WTC11 (cell line): ENCODE measurements around the gene SLC19A3. TPM values are rescaled to one million over a fixed set of nuclear protein-coding genes. Genes with fewer than 3 reads are reported as not detected.
"Not testable (repeated sequence)": the region's sequence is repeated elsewhere in the genome, so short reads cannot be mapped to it uniquely, and the experiment has no call there.

ENCODE experiments used
- ATAC-seq: fragments of 200-7000 bp; cut with Tn5 transposase; 2 replicates; pipeline ENCODE4 v1.10.0; 2021; ENCODE audit warnings: mild to moderate bottlenecking, moderate library complexity
- CTCF ChIA-PET: fragments of 300-600 bp; sonication (Branson Sonifier 250); formaldehyde crosslinking; loops from one replicate; lab custom pipeline; 2021; ENCODE audit warnings: antibody characterized with exemption; lab: Charles Lee
- POLR2A ChIA-PET: fragments of 350-600 bp; sonication (Branson Sonifier 250); formaldehyde crosslinking; loops from one replicate; lab custom pipeline; 2021; ENCODE audit warnings: antibody characterized with exemption; lab: Charles Lee
- DNase-seq: peaks from one replicate; pipeline ENCODE4 v3.0.0; 2021; ENCODE audit warnings: low spot score
- H3K27ac Mint-ChIP-seq: 2 replicates; pipeline ENCODE4 v1.8.0; 2021; ENCODE audit warnings: mixed read lengths
- H3K27me3 Mint-ChIP-seq: 2 replicates; pipeline ENCODE4 v1.8.0; 2021; ENCODE audit warnings: low read depth, mild to moderate bottlenecking, moderate library complexity, mixed read lengths
- H3K36me3 Mint-ChIP-seq: 2 replicates; pipeline ENCODE4 v1.8.0; 2021; ENCODE audit warnings: mixed read lengths
- H3K4me1 Mint-ChIP-seq: 2 replicates; pipeline ENCODE4 v1.8.0; 2022; ENCODE audit warnings: mixed read lengths
- H3K4me3 Mint-ChIP-seq: 2 replicates; pipeline ENCODE4 v1.8.0; 2021; ENCODE audit warnings: mild to moderate bottlenecking, moderate library complexity, mixed read lengths
- H3K9me3 Mint-ChIP-seq: 2 replicates; pipeline ENCODE4 v1.8.0; 2021; ENCODE audit warnings: mixed read lengths
- ATF3 ChIP-seq: sonication (generic); formaldehyde crosslinking; conservative IDR thresholded peaks from 2 replicates; pipeline ENCODE4 v1.8.1; 2022; ENCODE audit warnings: mild to moderate bottlenecking, missing genetic modification reagents
- E2F1 ChIP-seq: sonication (generic); formaldehyde crosslinking; IDR thresholded peaks from 2 replicates; pipeline ENCODE4 v1.8.0; 2022; ENCODE audit warnings: mild to moderate bottlenecking, missing genetic modification reagents
- E2F5 ChIP-seq: sonication (generic); formaldehyde crosslinking; IDR thresholded peaks from 2 replicates; pipeline ENCODE4 v1.8.1; 2022; ENCODE audit warnings: mild to moderate bottlenecking, moderate library complexity, missing genetic modification reagents
- EMX1 ChIP-seq: fragments of 250-450 bp; sonication (Bioruptor Pico); IDR thresholded peaks from 2 replicates; pipeline ENCODE4 v1.8.0; 2021; ENCODE audit warnings: mild to moderate bottlenecking
- ERG ChIP-seq: fragments of 250-450 bp; sonication (Bioruptor Pico); IDR thresholded peaks from 2 replicates; pipeline ENCODE4 v1.8.0; 2021; ENCODE audit warnings: mild to moderate bottlenecking
- ESRRA ChIP-seq: sonication (generic); formaldehyde crosslinking; IDR thresholded peaks from 2 replicates; pipeline ENCODE4 v1.8.1; 2022; ENCODE audit warnings: mild to moderate bottlenecking, missing genetic modification reagents, borderline replicate concordance
- ETV6 ChIP-seq: sonication (generic); formaldehyde crosslinking; IDR thresholded peaks from 2 replicates; pipeline ENCODE4 v1.8.1; 2022; ENCODE audit warnings: mild to moderate bottlenecking, missing genetic modification reagents
- KAT7 ChIP-seq: sonication (generic); formaldehyde crosslinking; IDR thresholded peaks from 2 replicates; pipeline ENCODE4 v1.8.1; 2023; ENCODE audit warnings: missing genetic modification reagents, mild to moderate bottlenecking, borderline replicate concordance
- NFATC4 ChIP-seq: fragments of 250-450 bp; sonication (Bioruptor Pico); IDR thresholded peaks from 2 replicates; pipeline ENCODE4 v1.9.0; 2021; ENCODE audit warnings: mild to moderate bottlenecking
- NFE2L1 ChIP-seq: sonication (generic); formaldehyde crosslinking; IDR thresholded peaks from 2 replicates; pipeline ENCODE4 v1.8.1; 2023; ENCODE audit warnings: missing genetic modification reagents
- NR3C1 ChIP-seq: sonication (generic); formaldehyde crosslinking; conservative IDR thresholded peaks from 2 replicates; pipeline ENCODE4 v1.8.1; 2023; ENCODE audit warnings: low read depth, mild to moderate bottlenecking, missing genetic modification reagents
- PRRX2 ChIP-seq: fragments of 250-450 bp; sonication (Bioruptor Pico); IDR thresholded peaks from 2 replicates; pipeline ENCODE4 v1.8.0; 2021; ENCODE audit warnings: mild to moderate bottlenecking
- SMAD4 ChIP-seq: sonication (generic); formaldehyde crosslinking; IDR thresholded peaks from 2 replicates; pipeline ENCODE4 v1.8.0; 2022; ENCODE audit warnings: mild to moderate bottlenecking, missing genetic modification reagents
- TCF7 ChIP-seq: sonication (generic); formaldehyde crosslinking; IDR thresholded peaks from 2 replicates; pipeline ENCODE4 v1.8.0; 2022; ENCODE audit warnings: mild to moderate bottlenecking, low read depth, missing genetic modification reagents, moderate library complexity
- USF2 ChIP-seq: sonication (generic); formaldehyde crosslinking; IDR thresholded peaks from 2 replicates; pipeline ENCODE4 v1.8.1; 2023; ENCODE audit warnings: mild to moderate bottlenecking, missing genetic modification reagents, moderate library complexity
- ZMAT4 ChIP-seq: fragments of 250-450 bp; sonication (Bioruptor Pico); IDR thresholded peaks from 2 replicates; pipeline ENCODE4 v1.9.0; 2021; ENCODE audit warnings: mild to moderate bottlenecking
- ZNF121 ChIP-seq: sonication (generic); formaldehyde crosslinking; IDR thresholded peaks from 2 replicates; pipeline ENCODE4 v1.8.0; 2023; ENCODE audit warnings: missing genetic modification reagents
- ZNF263 ChIP-seq: sonication (generic); formaldehyde crosslinking; IDR thresholded peaks from 2 replicates; pipeline ENCODE4 v1.8.1; 2022; ENCODE audit warnings: low read depth, mild to moderate bottlenecking, moderate library complexity, missing genetic modification reagents
- ZNF416 ChIP-seq: fragments of 250-450 bp; sonication (Bioruptor Pico); IDR thresholded peaks from 2 replicates; pipeline ENCODE4 v1.9.0; 2021; ENCODE audit warnings: mild to moderate bottlenecking, inconsistent platforms
- ZNF425 ChIP-seq: fragments of 250-450 bp; sonication (Bioruptor Pico); conservative IDR thresholded peaks from 2 replicates; pipeline ENCODE4 v1.9.0; 2021; ENCODE audit warnings: mild to moderate bottlenecking
- ZNF512 ChIP-seq: sonication (generic); formaldehyde crosslinking; IDR thresholded peaks from 2 replicates; pipeline ENCODE4 v1.8.1; 2022; ENCODE audit warnings: missing genetic modification reagents, borderline replicate concordance
- ZSCAN18 ChIP-seq: fragments of 250-450 bp; sonication (Bioruptor Pico); IDR thresholded peaks from 2 replicates; pipeline ENCODE4 v2.1.2; 2022; ENCODE audit warnings: mild to moderate bottlenecking, moderate library complexity
- total RNA-seq: library from RNA; stranded (reverse); gene quantifications from 3 replicates; pipeline ENCODE4 v1.2.3, GENCODE V29; 2021

The SLC19A3 gene
- total RNA-seq, 1 experiment from 2014 or later = 6.5 TPM

- TF ChIP-seq ZNF425 (CRISPR knock-in tag) (no peak), ZNF416 (CRISPR knock-in tag) (no peak), ZNF512 (CRISPR knock-in tag) (no peak), PRRX2 (CRISPR knock-in tag) (no peak), ATF3 (CRISPR knock-in tag) (no peak), NFE2L1 (no peak)
These were observed 6.7 kb upstream of the SLC19A3 start, which contains the start of gene SCYGR6 (continued) for GRCh38 chr2:227724394-227725039.

- CTCF ChIA-PET, POLR2A ChIA-PET, H3K9me3 Mint-ChIP-seq, ATAC-seq, DNase-seq, H3K4me1 Mint-ChIP-seq, H3K4me3 Mint-ChIP-seq, H3K36me3 Mint-ChIP-seq, H3K27me3 Mint-ChIP-seq, H3K27ac Mint-ChIP-seq: not testable (repeated sequence)
These were observed 5.0 kb upstream of the SLC19A3 start for GRCh38 chr2:227722821-227723220.

- DNase-seq (no peak), ATAC-seq (no peak)
- H3K27ac Mint-ChIP-seq = no peak overlapping the region
- no peak overlapping the region for H3K4me3 Mint-ChIP-seq
- H3K4me1 Mint-ChIP-seq = peaks cover 19% of the 10 kb centered on the region
- CTCF ChIA-PET = no interaction called here
- H3K36me3 Mint-ChIP-seq = no peaks in the 10 kb centered on the region
- H3K27me3 Mint-ChIP-seq = 0 out of 2 replicates have a peak, but pooled peaks cover 3% of the 10 kb centered on the region
- no peak for TF ChIP-seq ESRRA (CRISPR knock-in tag)
- no peak for TF ChIP-seq PRRX2 (CRISPR knock-in tag)
- TF ChIP-seq E2F5 (CRISPR knock-in tag) = no peak
- TF ChIP-seq ZMAT4 (CRISPR knock-in tag) = no peak
- no peak for TF ChIP-seq ZNF121
- no peak for TF ChIP-seq NFATC4 (CRISPR knock-in tag)
- no peak for TF ChIP-seq E2F1
- TF ChIP-seq SMAD4 (CRISPR knock-in tag) = no peak
- no peak for TF ChIP-seq USF2
- TF ChIP-seq ETV6 (CRISPR knock-in tag) = no peak
- no peak for TF ChIP-seq EMX1 (CRISPR knock-in tag)
- TF ChIP-seq ZSCAN18 (CRISPR knock-in tag) = no peak
- no peak for TF ChIP-seq TCF7 (CRISPR knock-in tag)
- TF ChIP-seq ERG (CRISPR knock-in tag) = no peak
- TF ChIP-seq NR3C1 (CRISPR knock-in tag) = no peak
- TF ChIP-seq KAT7 (CRISPR knock-in tag) = no peak
- TF ChIP-seq ZNF263 (CRISPR knock-in tag) = no peak
- POLR2A ChIA-PET = no interaction called here
- H3K9me3 Mint-ChIP-seq = no peaks in the 10 kb centered on the region
These were observed 2.9 kb upstream of the SLC19A3 start for GRCh38 chr2:227720680-227721079.
